WTC11 (cell line): ENCODE results near the gene AK5. TPM values are rescaled to one million over a fixed set of nuclear protein-coding genes. Genes with fewer than 3 reads are reported as not detected.

ENCODE experiments used
- ATAC-seq: fragments of 200-7000 bp; cut with Tn5 transposase; 2 replicates; pipeline ENCODE4 v1.10.0; 2021; ENCODE audit warnings: mild to moderate bottlenecking, moderate library complexity
- CTCF ChIA-PET: fragments of 300-600 bp; sonication (Branson Sonifier 250); formaldehyde crosslinking; loops from one replicate; lab custom pipeline; 2021; ENCODE audit warnings: antibody characterized with exemption; lab: Charles Lee
- POLR2A ChIA-PET: fragments of 350-600 bp; sonication (Branson Sonifier 250); formaldehyde crosslinking; loops from one replicate; lab custom pipeline; 2021; ENCODE audit warnings: antibody characterized with exemption; lab: Charles Lee
- DNase-seq: peaks from one replicate; pipeline ENCODE4 v3.0.0; 2021; ENCODE audit warnings: low spot score
- H3K27ac Mint-ChIP-seq: 2 replicates; pipeline ENCODE4 v1.8.0; 2021; ENCODE audit warnings: mixed read lengths
- H3K27me3 Mint-ChIP-seq: 2 replicates; pipeline ENCODE4 v1.8.0; 2021; ENCODE audit warnings: low read depth, mild to moderate bottlenecking, moderate library complexity, mixed read lengths
- H3K36me3 Mint-ChIP-seq: 2 replicates; pipeline ENCODE4 v1.8.0; 2021; ENCODE audit warnings: mixed read lengths
- H3K4me1 Mint-ChIP-seq: 2 replicates; pipeline ENCODE4 v1.8.0; 2022; ENCODE audit warnings: mixed read lengths
- H3K4me3 Mint-ChIP-seq: 2 replicates; pipeline ENCODE4 v1.8.0; 2021; ENCODE audit warnings: mild to moderate bottlenecking, moderate library complexity, mixed read lengths
- H3K9me3 Mint-ChIP-seq: 2 replicates; pipeline ENCODE4 v1.8.0; 2021; ENCODE audit warnings: mixed read lengths
- CDX4 ChIP-seq: fragments of 250-450 bp; sonication (Bioruptor Pico); IDR thresholded peaks from 2 replicates; pipeline ENCODE4 v1.9.0; 2021; ENCODE audit warnings: moderate library complexity, mild to moderate bottlenecking, inconsistent platforms, borderline replicate concordance
- ERG ChIP-seq: fragments of 250-450 bp; sonication (Bioruptor Pico); IDR thresholded peaks from 2 replicates; pipeline ENCODE4 v1.8.0; 2021; ENCODE audit warnings: mild to moderate bottlenecking
- FOXJ3 ChIP-seq: sonication (generic); formaldehyde crosslinking; IDR thresholded peaks from 2 replicates; pipeline ENCODE4 v1.9.0; 2021; ENCODE audit warnings: missing genetic modification reagents, mild to moderate bottlenecking, borderline replicate concordance
- FOXK1 ChIP-seq: sonication (generic); formaldehyde crosslinking; IDR thresholded peaks from 2 replicates; pipeline ENCODE4 v1.8.0; 2022; ENCODE audit warnings: mild to moderate bottlenecking, moderate library complexity, missing genetic modification reagents
- GTF2I ChIP-seq: fragments of 250-450 bp; sonication (Bioruptor Pico); conservative IDR thresholded peaks from 2 replicates; pipeline ENCODE4 v1.4.0; 2021; ENCODE audit warnings: mild to moderate bottlenecking
- HMGXB4 ChIP-seq: sonication (generic); formaldehyde crosslinking; IDR thresholded peaks from 2 replicates; pipeline ENCODE4 v1.8.1; 2023; ENCODE audit warnings: mild to moderate bottlenecking, moderate library complexity, missing genetic modification reagents
- JAZF1 ChIP-seq: fragments of 250-450 bp; sonication (Bioruptor Pico); IDR thresholded peaks from 2 replicates; pipeline ENCODE4 v1.9.0; 2021; ENCODE audit warnings: moderate library complexity, mild to moderate bottlenecking, inconsistent platforms
- NFE2L1 ChIP-seq: sonication (generic); formaldehyde crosslinking; IDR thresholded peaks from 2 replicates; pipeline ENCODE4 v1.8.1; 2023; ENCODE audit warnings: missing genetic modification reagents
- OVOL2 ChIP-seq: fragments of 250-450 bp; sonication (Bioruptor Pico); IDR thresholded peaks from 2 replicates; pipeline ENCODE4 v1.9.0; 2021; ENCODE audit warnings: mild to moderate bottlenecking, borderline replicate concordance
- PREB ChIP-seq: sonication (generic); formaldehyde crosslinking; IDR thresholded peaks from 2 replicates; pipeline ENCODE4 v1.8.1; 2022; ENCODE audit warnings: mild to moderate bottlenecking, missing genetic modification reagents, moderate library complexity, borderline replicate concordance
- PRRX2 ChIP-seq: fragments of 250-450 bp; sonication (Bioruptor Pico); IDR thresholded peaks from 2 replicates; pipeline ENCODE4 v1.8.0; 2021; ENCODE audit warnings: mild to moderate bottlenecking
- SP1 ChIP-seq: sonication (generic); formaldehyde crosslinking; conservative IDR thresholded peaks from 2 replicates; pipeline ENCODE4 v1.8.1; 2022; ENCODE audit warnings: missing genetic modification reagents
- TEAD1 ChIP-seq: sonication (generic); formaldehyde crosslinking; IDR thresholded peaks from 2 replicates; pipeline ENCODE4 v1.8.0; 2022; ENCODE audit warnings: mild to moderate bottlenecking, missing genetic modification reagents
- ZNF121 ChIP-seq: sonication (generic); formaldehyde crosslinking; IDR thresholded peaks from 2 replicates; pipeline ENCODE4 v1.8.0; 2023; ENCODE audit warnings: missing genetic modification reagents
- total RNA-seq: library from RNA; stranded (reverse); gene quantifications from 3 replicates; pipeline ENCODE4 v1.2.3, GENCODE V29; 2021
- TF ChIP-seq, protein P1 (sequence below): sonication (generic); formaldehyde crosslinking; conservative IDR thresholded peaks from 2 replicates; pipeline ENCODE4 v1.8.1; 2023; ENCODE audit warnings: mild to moderate bottlenecking, low read depth, missing genetic modification reagents, moderate library complexity
- TF ChIP-seq, protein P2 (sequence below): sonication (generic); formaldehyde crosslinking; IDR thresholded peaks from 2 replicates; pipeline ENCODE4 v1.8.1; 2022; ENCODE audit warnings: mild to moderate bottlenecking, moderate library complexity, missing genetic modification reagents
- TF ChIP-seq, protein P3 (sequence below): fragments of 250-450 bp; sonication (Bioruptor Pico); IDR thresholded peaks from 2 replicates; pipeline ENCODE4 v1.9.0; 2021; ENCODE audit warnings: mild to moderate bottlenecking
- TF ChIP-seq, protein P4 (sequence below): sonication (generic); formaldehyde crosslinking; IDR thresholded peaks from 2 replicates; pipeline ENCODE4 v1.8.0; 2023; ENCODE audit warnings: missing genetic modification reagents
- TF ChIP-seq, protein P5 (sequence below): sonication (generic); formaldehyde crosslinking; IDR thresholded peaks from 2 replicates; pipeline ENCODE4 v1.8.1; 2023; ENCODE audit warnings: mild to moderate bottlenecking, missing genetic modification reagents, borderline replicate concordance

The AK5 gene
- total RNA-seq, 1 experiment from 2014 or later: 3.0 TPM

DNA sequence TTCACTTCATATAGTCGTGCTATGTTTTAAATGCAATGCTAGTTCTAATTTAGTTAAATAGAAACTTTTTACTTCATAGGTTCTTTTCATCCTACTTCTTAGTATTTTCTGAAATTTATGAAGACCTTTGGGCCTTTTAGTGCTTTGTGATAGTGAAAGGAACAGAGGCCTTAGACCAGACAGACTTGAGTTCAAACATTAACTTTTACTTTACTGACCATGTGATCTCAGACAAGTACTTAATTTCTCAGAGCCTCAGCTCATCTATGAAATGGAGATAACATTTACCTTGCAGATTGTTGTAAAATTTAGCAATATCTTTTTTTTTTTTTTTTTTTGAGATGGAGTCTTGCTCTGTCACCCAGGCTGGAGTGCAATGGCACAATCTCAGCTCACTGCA is 57.5 kb downstream of the AK5 start (continued):
- TF ChIP-seq PREB (CRISPR knock-in tag): no peak
- TF ChIP-seq, protein P1, sequence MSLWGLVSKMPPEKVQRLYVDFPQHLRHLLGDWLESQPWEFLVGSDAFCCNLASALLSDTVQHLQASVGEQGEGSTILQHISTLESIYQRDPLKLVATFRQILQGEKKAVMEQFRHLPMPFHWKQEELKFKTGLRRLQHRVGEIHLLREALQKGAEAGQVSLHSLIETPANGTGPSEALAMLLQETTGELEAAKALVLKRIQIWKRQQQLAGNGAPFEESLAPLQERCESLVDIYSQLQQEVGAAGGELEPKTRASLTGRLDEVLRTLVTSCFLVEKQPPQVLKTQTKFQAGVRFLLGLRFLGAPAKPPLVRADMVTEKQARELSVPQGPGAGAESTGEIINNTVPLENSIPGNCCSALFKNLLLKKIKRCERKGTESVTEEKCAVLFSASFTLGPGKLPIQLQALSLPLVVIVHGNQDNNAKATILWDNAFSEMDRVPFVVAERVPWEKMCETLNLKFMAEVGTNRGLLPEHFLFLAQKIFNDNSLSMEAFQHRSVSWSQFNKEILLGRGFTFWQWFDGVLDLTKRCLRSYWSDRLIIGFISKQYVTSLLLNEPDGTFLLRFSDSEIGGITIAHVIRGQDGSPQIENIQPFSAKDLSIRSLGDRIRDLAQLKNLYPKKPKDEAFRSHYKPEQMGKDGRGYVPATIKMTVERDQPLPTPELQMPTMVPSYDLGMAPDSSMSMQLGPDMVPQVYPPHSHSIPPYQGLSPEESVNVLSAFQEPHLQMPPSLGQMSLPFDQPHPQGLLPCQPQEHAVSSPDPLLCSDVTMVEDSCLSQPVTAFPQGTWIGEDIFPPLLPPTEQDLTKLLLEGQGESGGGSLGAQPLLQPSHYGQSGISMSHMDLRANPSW: no peak

- POLR2A ChIA-PET: no interaction called here
- CTCF ChIA-PET: interaction anchor here (0.5 kb wide), 1 partner anchor 167 kb away, joined by 3 read pairs; no protein-coding TSS in a partner anchor
- no peak overlapping the region for H3K27ac Mint-ChIP-seq
- H3K4me3 Mint-ChIP-seq: no peak overlapping the region
- DNase-seq (no peak), ATAC-seq (no peak)
- H3K4me1 Mint-ChIP-seq: peaks cover 3% of the 10 kb centered on the region; the same call in 1 of the 2 replicates
- H3K9me3 Mint-ChIP-seq: no peaks in the 10 kb centered on the region
- no peaks in the 10 kb centered on the region for H3K27me3 Mint-ChIP-seq
- H3K36me3 Mint-ChIP-seq: no peaks in the 10 kb centered on the region
- TF ChIP-seq PRRX2 (CRISPR knock-in tag) (no peak), JAZF1 (CRISPR knock-in tag) (no peak), CDX4 (CRISPR knock-in tag) (no peak), HMGXB4 (CRISPR knock-in tag) (no peak), NFE2L1 (no peak), FOXJ3 (CRISPR knock-in tag) (no peak), OVOL2 (CRISPR knock-in tag) (no peak), ZNF121 (CRISPR knock-in tag) (no peak), GTF2I (no peak), SP1 (CRISPR knock-in tag) (no peak), FOXK1 (no peak), ERG (CRISPR knock-in tag) (no peak), TEAD1 (CRISPR knock-in tag) (no peak)
- TF ChIP-seq, protein P2, sequence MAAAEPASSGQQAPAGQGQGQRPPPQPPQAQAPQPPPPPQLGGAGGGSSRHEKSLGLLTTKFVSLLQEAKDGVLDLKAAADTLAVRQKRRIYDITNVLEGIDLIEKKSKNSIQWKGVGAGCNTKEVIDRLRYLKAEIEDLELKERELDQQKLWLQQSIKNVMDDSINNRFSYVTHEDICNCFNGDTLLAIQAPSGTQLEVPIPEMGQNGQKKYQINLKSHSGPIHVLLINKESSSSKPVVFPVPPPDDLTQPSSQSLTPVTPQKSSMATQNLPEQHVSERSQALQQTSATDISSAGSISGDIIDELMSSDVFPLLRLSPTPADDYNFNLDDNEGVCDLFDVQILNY (CRISPR knock-in tag): no peak
- TF ChIP-seq, protein P3, sequence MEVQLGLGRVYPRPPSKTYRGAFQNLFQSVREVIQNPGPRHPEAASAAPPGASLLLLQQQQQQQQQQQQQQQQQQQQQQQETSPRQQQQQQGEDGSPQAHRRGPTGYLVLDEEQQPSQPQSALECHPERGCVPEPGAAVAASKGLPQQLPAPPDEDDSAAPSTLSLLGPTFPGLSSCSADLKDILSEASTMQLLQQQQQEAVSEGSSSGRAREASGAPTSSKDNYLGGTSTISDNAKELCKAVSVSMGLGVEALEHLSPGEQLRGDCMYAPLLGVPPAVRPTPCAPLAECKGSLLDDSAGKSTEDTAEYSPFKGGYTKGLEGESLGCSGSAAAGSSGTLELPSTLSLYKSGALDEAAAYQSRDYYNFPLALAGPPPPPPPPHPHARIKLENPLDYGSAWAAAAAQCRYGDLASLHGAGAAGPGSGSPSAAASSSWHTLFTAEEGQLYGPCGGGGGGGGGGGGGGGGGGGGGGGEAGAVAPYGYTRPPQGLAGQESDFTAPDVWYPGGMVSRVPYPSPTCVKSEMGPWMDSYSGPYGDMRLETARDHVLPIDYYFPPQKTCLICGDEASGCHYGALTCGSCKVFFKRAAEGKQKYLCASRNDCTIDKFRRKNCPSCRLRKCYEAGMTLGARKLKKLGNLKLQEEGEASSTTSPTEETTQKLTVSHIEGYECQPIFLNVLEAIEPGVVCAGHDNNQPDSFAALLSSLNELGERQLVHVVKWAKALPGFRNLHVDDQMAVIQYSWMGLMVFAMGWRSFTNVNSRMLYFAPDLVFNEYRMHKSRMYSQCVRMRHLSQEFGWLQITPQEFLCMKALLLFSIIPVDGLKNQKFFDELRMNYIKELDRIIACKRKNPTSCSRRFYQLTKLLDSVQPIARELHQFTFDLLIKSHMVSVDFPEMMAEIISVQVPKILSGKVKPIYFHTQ (CRISPR knock-in tag): no peak
- TF ChIP-seq, protein P4, sequence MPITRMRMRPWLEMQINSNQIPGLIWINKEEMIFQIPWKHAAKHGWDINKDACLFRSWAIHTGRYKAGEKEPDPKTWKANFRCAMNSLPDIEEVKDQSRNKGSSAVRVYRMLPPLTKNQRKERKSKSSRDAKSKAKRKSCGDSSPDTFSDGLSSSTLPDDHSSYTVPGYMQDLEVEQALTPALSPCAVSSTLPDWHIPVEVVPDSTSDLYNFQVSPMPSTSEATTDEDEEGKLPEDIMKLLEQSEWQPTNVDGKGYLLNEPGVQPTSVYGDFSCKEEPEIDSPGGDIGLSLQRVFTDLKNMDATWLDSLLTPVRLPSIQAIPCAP (CRISPR knock-in tag): no peak
- TF ChIP-seq, protein P5, sequence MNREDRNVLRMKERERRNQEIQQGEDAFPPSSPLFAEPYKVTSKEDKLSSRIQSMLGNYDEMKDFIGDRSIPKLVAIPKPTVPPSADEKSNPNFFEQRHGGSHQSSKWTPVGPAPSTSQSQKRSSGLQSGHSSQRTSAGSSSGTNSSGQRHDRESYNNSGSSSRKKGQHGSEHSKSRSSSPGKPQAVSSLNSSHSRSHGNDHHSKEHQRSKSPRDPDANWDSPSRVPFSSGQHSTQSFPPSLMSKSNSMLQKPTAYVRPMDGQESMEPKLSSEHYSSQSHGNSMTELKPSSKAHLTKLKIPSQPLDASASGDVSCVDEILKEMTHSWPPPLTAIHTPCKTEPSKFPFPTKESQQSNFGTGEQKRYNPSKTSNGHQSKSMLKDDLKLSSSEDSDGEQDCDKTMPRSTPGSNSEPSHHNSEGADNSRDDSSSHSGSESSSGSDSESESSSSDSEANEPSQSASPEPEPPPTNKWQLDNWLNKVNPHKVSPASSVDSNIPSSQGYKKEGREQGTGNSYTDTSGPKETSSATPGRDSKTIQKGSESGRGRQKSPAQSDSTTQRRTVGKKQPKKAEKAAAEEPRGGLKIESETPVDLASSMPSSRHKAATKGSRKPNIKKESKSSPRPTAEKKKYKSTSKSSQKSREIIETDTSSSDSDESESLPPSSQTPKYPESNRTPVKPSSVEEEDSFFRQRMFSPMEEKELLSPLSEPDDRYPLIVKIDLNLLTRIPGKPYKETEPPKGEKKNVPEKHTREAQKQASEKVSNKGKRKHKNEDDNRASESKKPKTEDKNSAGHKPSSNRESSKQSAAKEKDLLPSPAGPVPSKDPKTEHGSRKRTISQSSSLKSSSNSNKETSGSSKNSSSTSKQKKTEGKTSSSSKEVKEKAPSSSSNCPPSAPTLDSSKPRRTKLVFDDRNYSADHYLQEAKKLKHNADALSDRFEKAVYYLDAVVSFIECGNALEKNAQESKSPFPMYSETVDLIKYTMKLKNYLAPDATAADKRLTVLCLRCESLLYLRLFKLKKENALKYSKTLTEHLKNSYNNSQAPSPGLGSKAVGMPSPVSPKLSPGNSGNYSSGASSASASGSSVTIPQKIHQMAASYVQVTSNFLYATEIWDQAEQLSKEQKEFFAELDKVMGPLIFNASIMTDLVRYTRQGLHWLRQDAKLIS (CRISPR knock-in tag): no peak
Measured at GRCh38 chr1:77341195-77341594, 59.4 kb downstream of the AK5 start.
